Measurements from ENCODE around the gene SAFB2. TPM values are rescaled to one million over a fixed set of nuclear protein-coding genes. Genes with fewer than 3 reads are reported as not detected.

The SAFB2 gene
- polyA plus RNA-seq, 1 donor from 2014 or later = 40.1 TPM

DNA sequence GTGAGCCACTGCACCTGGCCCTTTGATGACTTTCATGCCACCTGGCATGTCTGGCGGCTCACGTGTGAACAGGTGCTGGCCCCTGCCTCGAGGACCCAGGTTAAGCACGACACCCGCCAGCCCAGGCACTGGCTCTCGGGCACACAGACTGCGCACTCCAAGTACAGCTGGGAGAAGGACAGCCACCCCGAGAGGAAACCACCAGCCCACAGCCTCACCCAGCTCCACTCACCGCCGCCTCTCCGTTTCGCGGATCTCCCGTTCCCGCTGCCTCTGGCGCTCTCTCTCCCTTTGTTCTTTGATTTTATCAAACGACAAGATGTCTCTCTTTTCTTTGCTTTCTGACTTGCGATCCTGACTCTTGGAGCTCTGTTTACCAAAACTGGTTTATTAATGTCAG lies 27.4 kb downstream of the SAFB2 start:
- Histone ChIP-seq H3K27me3 (ENCODE audit: insufficient read depth, low read depth, low read length) (no peaks in the 10 kb centered on the region), H3K27ac (ENCODE audit: low read length) (no peak overlapping the region), H3K4me3 (ENCODE audit: low read length) (no peak overlapping the region), H3K4me2 (ENCODE audit: low read length) (no peak overlapping the region), H4K20me1 (ENCODE audit: insufficient read depth) (no peaks in the 10 kb centered on the region), H2AFZ (ENCODE audit: low read depth, low read length) (no peak overlapping the region), H3K9me2 (ENCODE audit: insufficient read depth, low read length) (no peaks in the 10 kb centered on the region), H3K9me3 (ENCODE audit: low read length) (no peaks in the 10 kb centered on the region), H3F3A (ENCODE audit: insufficient read depth, low read length, poor library complexity, severe bottlenecking) (no peaks in the 10 kb centered on the region), H3K9ac (ENCODE audit: low read length) (no peak overlapping the region), H3K36me3 (ENCODE audit: insufficient read depth, low read length) (no peaks in the 10 kb centered on the region), H3K79me2 (replicated peaks; ENCODE audit: insufficient read depth, low read length) (no peaks in the 10 kb centered on the region)
- TF ChIP-seq SMC3 (conservative IDR thresholded peaks at IDR 0.05; ENCODE audit: poor library complexity) = no peak
- TF ChIP-seq, protein P1, sequence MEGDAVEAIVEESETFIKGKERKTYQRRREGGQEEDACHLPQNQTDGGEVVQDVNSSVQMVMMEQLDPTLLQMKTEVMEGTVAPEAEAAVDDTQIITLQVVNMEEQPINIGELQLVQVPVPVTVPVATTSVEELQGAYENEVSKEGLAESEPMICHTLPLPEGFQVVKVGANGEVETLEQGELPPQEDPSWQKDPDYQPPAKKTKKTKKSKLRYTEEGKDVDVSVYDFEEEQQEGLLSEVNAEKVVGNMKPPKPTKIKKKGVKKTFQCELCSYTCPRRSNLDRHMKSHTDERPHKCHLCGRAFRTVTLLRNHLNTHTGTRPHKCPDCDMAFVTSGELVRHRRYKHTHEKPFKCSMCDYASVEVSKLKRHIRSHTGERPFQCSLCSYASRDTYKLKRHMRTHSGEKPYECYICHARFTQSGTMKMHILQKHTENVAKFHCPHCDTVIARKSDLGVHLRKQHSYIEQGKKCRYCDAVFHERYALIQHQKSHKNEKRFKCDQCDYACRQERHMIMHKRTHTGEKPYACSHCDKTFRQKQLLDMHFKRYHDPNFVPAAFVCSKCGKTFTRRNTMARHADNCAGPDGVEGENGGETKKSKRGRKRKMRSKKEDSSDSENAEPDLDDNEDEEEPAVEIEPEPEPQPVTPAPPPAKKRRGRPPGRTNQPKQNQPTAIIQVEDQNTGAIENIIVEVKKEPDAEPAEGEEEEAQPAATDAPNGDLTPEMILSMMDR (IDR thresholded peaks at IDR 0.05; ENCODE audit: poor library complexity, severe bottlenecking) = no peak
- no peak for TF ChIP-seq POLR2AphosphoS5 (IDR thresholded peaks at IDR 0.05)
- TF ChIP-seq, protein P2, sequence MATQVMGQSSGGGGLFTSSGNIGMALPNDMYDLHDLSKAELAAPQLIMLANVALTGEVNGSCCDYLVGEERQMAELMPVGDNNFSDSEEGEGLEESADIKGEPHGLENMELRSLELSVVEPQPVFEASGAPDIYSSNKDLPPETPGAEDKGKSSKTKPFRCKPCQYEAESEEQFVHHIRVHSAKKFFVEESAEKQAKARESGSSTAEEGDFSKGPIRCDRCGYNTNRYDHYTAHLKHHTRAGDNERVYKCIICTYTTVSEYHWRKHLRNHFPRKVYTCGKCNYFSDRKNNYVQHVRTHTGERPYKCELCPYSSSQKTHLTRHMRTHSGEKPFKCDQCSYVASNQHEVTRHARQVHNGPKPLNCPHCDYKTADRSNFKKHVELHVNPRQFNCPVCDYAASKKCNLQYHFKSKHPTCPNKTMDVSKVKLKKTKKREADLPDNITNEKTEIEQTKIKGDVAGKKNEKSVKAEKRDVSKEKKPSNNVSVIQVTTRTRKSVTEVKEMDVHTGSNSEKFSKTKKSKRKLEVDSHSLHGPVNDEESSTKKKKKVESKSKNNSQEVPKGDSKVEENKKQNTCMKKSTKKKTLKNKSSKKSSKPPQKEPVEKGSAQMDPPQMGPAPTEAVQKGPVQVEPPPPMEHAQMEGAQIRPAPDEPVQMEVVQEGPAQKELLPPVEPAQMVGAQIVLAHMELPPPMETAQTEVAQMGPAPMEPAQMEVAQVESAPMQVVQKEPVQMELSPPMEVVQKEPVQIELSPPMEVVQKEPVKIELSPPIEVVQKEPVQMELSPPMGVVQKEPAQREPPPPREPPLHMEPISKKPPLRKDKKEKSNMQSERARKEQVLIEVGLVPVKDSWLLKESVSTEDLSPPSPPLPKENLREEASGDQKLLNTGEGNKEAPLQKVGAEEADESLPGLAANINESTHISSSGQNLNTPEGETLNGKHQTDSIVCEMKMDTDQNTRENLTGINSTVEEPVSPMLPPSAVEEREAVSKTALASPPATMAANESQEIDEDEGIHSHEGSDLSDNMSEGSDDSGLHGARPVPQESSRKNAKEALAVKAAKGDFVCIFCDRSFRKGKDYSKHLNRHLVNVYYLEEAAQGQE (IDR thresholded peaks at IDR 0.05; ENCODE audit: borderline replicate concordance) = no peak

DNA sequence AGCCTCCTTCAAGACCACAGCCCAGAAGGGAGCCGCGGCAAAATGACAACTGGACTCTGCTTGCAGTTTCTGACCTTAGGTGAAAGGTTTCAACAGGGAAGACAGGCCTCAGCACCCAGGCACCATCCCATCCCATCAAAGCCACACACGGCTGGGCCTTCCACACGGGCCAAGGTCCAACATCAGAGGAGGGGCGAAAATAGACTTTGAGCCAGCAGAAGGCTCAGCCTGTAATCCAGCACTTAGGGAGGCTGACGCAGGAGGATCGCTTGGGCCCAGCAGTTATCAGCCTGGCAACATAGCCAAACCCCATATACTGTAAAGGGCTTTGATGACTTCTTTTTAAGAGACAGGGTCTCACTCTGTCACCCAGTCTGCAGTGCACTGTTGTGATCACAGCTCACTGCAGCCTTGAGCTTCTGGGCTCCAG lies 28.0 kb downstream of the SAFB2 start:
- Histone ChIP-seq H3K9ac (ENCODE audit: low read length) (no peak overlapping the region), H3K27me3 (ENCODE audit: insufficient read depth, low read depth, low read length) (no peaks in the 10 kb centered on the region), H3K4me3 (ENCODE audit: low read length) (no peak overlapping the region), H3K9me2 (ENCODE audit: insufficient read depth, low read length) (no peaks in the 10 kb centered on the region), H3F3A (ENCODE audit: insufficient read depth, low read length, poor library complexity, severe bottlenecking) (no peaks in the 10 kb centered on the region), H3K79me2 (replicated peaks; ENCODE audit: insufficient read depth, low read length) (no peaks in the 10 kb centered on the region), H2AFZ (ENCODE audit: low read depth, low read length) (no peak overlapping the region), H4K20me1 (ENCODE audit: insufficient read depth) (no peaks in the 10 kb centered on the region), H3K9me3 (ENCODE audit: low read length) (no peaks in the 10 kb centered on the region), H3K36me3 (ENCODE audit: insufficient read depth, low read length) (no peaks in the 10 kb centered on the region), H3K27ac (ENCODE audit: low read length) (no peak overlapping the region), H3K4me2 (ENCODE audit: low read length) (no peak overlapping the region)
- TF ChIP-seq, protein P2 (IDR thresholded peaks at IDR 0.05; ENCODE audit: borderline replicate concordance) = no peak
- TF ChIP-seq MXI1 (conservative IDR thresholded peaks at IDR 0.05; ENCODE audit: poor library complexity, severe bottlenecking) = no peak
- TF ChIP-seq EP300 (conservative IDR thresholded peaks at IDR 0.05; ENCODE audit: poor library complexity, severe bottlenecking) = no peak
- TF ChIP-seq, protein P1 (IDR thresholded peaks at IDR 0.05; ENCODE audit: poor library complexity, severe bottlenecking) = no peak
- TF ChIP-seq EZH2 (IDR thresholded peaks at IDR 0.05; ENCODE audit: borderline replicate concordance, insufficient read depth, low read length, poor library complexity, severe bottlenecking) = no peak
- no peak for TF ChIP-seq RAD21 (conservative IDR thresholded peaks at IDR 0.05)
- no peak for TF ChIP-seq SMC3 (conservative IDR thresholded peaks at IDR 0.05; ENCODE audit: poor library complexity)
- TF ChIP-seq TAF1 (IDR thresholded peaks at IDR 0.05; ENCODE audit: low read depth) = no peak
- no peak for TF ChIP-seq POLR2AphosphoS5 (IDR thresholded peaks at IDR 0.05)
